Breast epithelium (tissue), 4 donors: Measurements from ENCODE around the gene MAPK1. TPM values are rescaled to one million over a fixed set of nuclear protein-coding genes. Genes with fewer than 3 reads are reported as not detected.
"Not testable (repeated sequence)": the region's sequence is repeated elsewhere in the genome, so short reads cannot be mapped to it uniquely, and the experiment has no call there.

Experiments
- DNase-seq, 2 donors: peaks; one replicate each; pipeline ENCODE4 v3.0.0-alpha.2; 2019; ENCODE audit warnings: low spot score in 2 of 2
- H3K27ac ChIP-seq, 2 donors: fragments of 200-600 bp; sonication (generic) in 1 of 2; one replicate each; pipeline ENCODE4 v1.5.1; 2016 to 2019; ENCODE audit warnings: mild to moderate bottlenecking in 1 of 2
- H3K27me3 ChIP-seq, 2 donors: fragments of 200-600 bp; sonication (generic) in 1 of 2; one replicate each; pipeline versions ENCODE4 v1.5.1 to v1.6.0; 2017 to 2019; ENCODE audit warnings: control low read depth in 1 of 2, mild to moderate bottlenecking in 1 of 2
- H3K36me3 ChIP-seq: fragments of 200-600 bp; one replicate; pipeline ENCODE4 v1.5.1; 2019
- H3K4me1 ChIP-seq, 2 donors: fragments of 200-600 bp; sonication (generic); one replicate each; pipeline ENCODE4 v1.5.1; 2016 to 2019; ENCODE audit warnings: control low read depth in 1 of 2
- H3K4me3 ChIP-seq, 3 donors: fragments of 200-600 bp; sonication (generic); 1 replicate in 2 of 3; 2 replicates in 1 of 3; pipeline ENCODE4 v1.5.1; 2016 to 2019; ENCODE audit warnings: mild to moderate bottlenecking in 3 of 3, moderate library complexity in 2 of 3
- H3K9me3 ChIP-seq, 2 donors: fragments of 200-600 bp; sonication (generic) in 1 of 2; one replicate each; pipeline ENCODE4 v1.5.1; 2016 to 2019; ENCODE audit warnings: control low read depth in 1 of 2
- POLR2A ChIP-seq: fragments of 450-650 bp; IDR thresholded peaks from one replicate; pipeline ENCODE4 v1.6.1; 2016; ENCODE audit warnings: antibody characterized with exemption, mild to moderate bottlenecking, moderate library complexity
- POLR2AphosphoS5 ChIP-seq, 3 donors: sonication (generic); formaldehyde crosslinking; IDR thresholded peaks; one replicate each; pipeline ENCODE4 v1.6.1; 2017; ENCODE audit warnings: antibody characterized with exemption in 3 of 3
- intact Hi-C: fragments of 100-400 bp; cut with DNase I; formaldehyde crosslinking; loops from one replicate; pipeline ENCODE4 v1.15.1; 2023; ENCODE audit warnings: low total_unique reads
- total RNA-seq, 3 donors: library from RNA; depleted of rRNA; stranded (reverse); fragments of >200 nt; gene quantifications; one replicate each; pipeline ENCODE4 v1.1.0, GENCODE V29; 2016
- TF ChIP-seq, protein P1 (sequence below), 3 donors: fragments of 450-650 bp; IDR thresholded peaks; one replicate each; pipeline ENCODE4 v1.5.1; 2016 to 2017; ENCODE audit warnings: antibody characterized with exemption in 3 of 3, mild to moderate bottlenecking in 3 of 3, moderate library complexity in 3 of 3

MAPK1 gene
- 10 to 100 TPM; 43.3 to 49.9 (median 44.0) TPM for total RNA-seq

- no peaks in the 10 kb centered on the region for H3K9me3 ChIP-seq
- no peaks in the 10 kb centered on the region for H3K36me3 ChIP-seq
- peak; percentile 87 to 91 for DNase-seq
- peak within 1 kb of the TSS; percentile 88 for H3K27ac ChIP-seq
- no peaks in the 10 kb centered on the region for H3K27me3 ChIP-seq
- peak within 1 kb of the TSS; percentile 83 to 99 (median 92) for H3K4me3 ChIP-seq
- peaks cover 0 to 8% of the 10 kb centered on the region in 2 donors for H3K4me1 ChIP-seq
- TF ChIP-seq, protein P1, sequence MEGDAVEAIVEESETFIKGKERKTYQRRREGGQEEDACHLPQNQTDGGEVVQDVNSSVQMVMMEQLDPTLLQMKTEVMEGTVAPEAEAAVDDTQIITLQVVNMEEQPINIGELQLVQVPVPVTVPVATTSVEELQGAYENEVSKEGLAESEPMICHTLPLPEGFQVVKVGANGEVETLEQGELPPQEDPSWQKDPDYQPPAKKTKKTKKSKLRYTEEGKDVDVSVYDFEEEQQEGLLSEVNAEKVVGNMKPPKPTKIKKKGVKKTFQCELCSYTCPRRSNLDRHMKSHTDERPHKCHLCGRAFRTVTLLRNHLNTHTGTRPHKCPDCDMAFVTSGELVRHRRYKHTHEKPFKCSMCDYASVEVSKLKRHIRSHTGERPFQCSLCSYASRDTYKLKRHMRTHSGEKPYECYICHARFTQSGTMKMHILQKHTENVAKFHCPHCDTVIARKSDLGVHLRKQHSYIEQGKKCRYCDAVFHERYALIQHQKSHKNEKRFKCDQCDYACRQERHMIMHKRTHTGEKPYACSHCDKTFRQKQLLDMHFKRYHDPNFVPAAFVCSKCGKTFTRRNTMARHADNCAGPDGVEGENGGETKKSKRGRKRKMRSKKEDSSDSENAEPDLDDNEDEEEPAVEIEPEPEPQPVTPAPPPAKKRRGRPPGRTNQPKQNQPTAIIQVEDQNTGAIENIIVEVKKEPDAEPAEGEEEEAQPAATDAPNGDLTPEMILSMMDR (IDR thresholded peaks at IDR 0.05) = peak in 1 of 3 donors; percentile 20
- peak; percentile 50 to 83 (median 74) for TF ChIP-seq POLR2AphosphoS5 (IDR thresholded peaks at IDR 0.05)
- no peak for TF ChIP-seq POLR2A
- intact Hi-C loops = no loop called here
These were observed at the start of gene MAPK1 for GRCh38 chr22:21867528-21868266. MAPK1 (minus strand) TSS chr22:21867645; CDS start chr22:21867440, 205 bp downstream.

DNA sequence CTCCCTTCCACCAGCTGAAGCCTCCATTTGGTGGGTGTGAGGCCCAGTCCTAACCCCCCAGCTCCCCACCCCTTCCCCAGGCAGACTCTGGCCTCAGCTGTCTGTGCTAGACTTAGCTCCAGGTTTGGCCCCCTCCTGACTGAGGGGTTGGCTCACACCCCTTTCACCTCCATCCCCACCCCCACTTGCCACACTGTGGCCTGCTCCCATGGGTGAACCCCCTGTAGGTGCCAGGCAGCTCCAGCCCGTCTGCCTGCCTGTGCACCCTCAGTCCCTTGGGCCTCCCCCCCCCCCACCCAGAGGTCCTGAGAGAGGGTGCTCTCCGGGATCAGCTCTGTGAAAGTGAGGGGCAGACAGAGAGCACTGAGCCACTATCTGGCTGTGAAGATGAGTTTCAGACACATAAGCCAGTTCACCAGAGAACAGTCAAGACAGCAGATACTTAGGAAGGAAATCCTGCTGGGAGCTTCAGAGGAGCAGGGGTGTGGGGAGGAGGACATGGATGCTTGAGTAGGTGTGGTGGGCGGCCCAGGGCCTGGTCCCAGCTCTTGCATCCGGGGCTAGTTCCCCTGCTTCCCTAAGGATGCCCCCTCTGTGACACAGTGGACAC, 49.0 kb upstream of the MAPK1 start:
- no peaks in the 10 kb centered on the region for H3K27me3 ChIP-seq
- intact Hi-C loops = loop anchor here (5.0 kb wide), 1 partner anchor 746 kb away; no protein-coding TSS in a partner anchor
- no peak overlapping the region for H3K27ac ChIP-seq
- no peak for TF ChIP-seq POLR2A
- no peak for TF ChIP-seq POLR2AphosphoS5 (IDR thresholded peaks at IDR 0.05)
- TF ChIP-seq, protein P1 (IDR thresholded peaks at IDR 0.05) = no peak
- no peaks in the 10 kb centered on the region for H3K9me3 ChIP-seq
- H3K4me1 ChIP-seq = no peaks in the 10 kb centered on the region
- H3K4me3 ChIP-seq = no peak overlapping the region
- H3K36me3 ChIP-seq = no peaks in the 10 kb centered on the region
- DNase-seq = no peak

DNA sequence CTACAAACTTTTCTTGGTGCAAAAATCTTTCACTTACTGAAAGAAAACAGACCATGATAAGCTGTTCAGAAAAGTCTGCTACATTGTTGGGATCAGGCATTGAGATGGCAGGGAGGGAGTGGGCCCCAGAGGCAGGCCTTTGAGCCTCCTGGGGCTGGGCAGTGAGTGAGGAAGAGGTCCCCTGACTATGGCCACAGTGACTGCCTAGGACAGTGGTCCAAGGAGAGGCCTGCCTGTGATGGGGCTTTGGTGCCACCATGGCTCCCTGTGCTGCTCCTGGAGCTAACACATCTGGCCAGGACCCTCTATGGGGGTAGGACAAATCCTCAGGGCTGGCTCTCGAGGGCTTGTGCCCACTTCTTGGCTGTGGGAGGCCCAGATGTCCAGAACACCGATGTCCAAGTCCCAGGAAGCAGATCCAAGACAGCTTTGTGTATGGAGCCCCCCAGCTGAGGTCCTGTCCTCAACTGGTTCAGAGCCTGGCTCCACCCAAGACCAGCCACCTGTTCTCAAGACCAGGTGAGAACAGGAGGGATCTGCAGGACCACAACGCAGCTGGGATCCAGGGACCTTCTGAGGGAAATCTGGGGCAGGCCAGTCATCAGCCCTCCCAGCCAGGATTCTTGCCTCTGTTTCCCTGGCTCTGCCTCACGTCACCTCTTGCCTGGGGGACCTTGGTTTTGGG, 48.3 kb upstream of the MAPK1 start:
- Histone ChIP-seq H3K27ac (no peak overlapping the region), H3K27me3 (no peaks in the 10 kb centered on the region), H3K9me3 (no peaks in the 10 kb centered on the region), H3K36me3 (no peaks in the 10 kb centered on the region), H3K4me3 (no peak overlapping the region), H3K4me1 (no peaks in the 10 kb centered on the region)
- TF ChIP-seq, protein P1 (IDR thresholded peaks at IDR 0.05) = no peak
- TF ChIP-seq POLR2AphosphoS5 (IDR thresholded peaks at IDR 0.05) = no peak
- no peak for TF ChIP-seq POLR2A
- DNase-seq = no peak
- intact Hi-C loops = loop anchor here (5.0 kb wide), 1 partner anchor 747 kb away; no protein-coding TSS in a partner anchor

DNA sequence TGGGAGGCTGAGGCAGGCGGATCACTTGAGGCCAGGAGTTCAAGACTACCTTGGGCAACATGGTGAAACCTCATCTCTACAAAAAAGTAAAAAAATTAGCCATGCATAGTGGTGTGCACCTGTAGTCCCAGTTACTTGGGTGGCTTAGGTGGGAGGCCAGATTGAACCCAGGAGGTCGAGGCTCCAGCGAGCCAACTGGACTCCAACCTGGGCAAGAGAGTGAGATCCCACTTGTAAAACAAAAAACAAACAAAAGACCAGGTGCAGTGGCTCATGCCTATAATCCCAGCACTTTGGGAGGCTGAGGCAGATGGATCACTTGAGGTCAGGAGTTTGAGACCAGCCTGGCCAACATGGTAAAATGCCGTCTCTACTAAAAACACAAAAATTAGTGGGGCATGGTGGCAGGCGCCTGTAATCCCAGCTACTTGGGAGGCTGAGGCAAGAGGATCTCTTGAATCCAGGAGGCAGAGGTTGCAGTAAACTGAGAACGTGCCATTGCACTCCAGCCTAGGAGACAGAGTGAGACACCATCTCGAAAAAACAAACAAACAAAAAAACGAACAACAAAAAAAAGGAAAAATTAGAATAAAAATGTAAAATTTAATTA, 46.7 kb upstream of the MAPK1 start:
- H3K9me3 ChIP-seq, H3K27me3 ChIP-seq, H3K4me1 ChIP-seq, H3K27ac ChIP-seq, DNase-seq, H3K4me3 ChIP-seq, H3K36me3 ChIP-seq, intact Hi-C loops: not testable (repeated sequence)

GRCh38 chr22:21910367-21910766, 42.9 kb upstream of the MAPK1 start:
- DNase-seq = peak in 1 of 2 donors; percentile 20
- H3K36me3 ChIP-seq, H3K27me3 ChIP-seq, H3K4me1 ChIP-seq, H3K9me3 ChIP-seq, intact Hi-C loops, H3K4me3 ChIP-seq, H3K27ac ChIP-seq: not testable (repeated sequence)
